Adipose tissue (tissue), 3 donors: ENCODE results near the gene FCGR3A. TPM values are rescaled to one million over a fixed set of nuclear protein-coding genes. Genes with fewer than 3 reads are reported as not detected.
"Not testable (repeated sequence)": the region's sequence is repeated elsewhere in the genome, so short reads cannot be mapped to it uniquely, and the experiment has no call there.

Source experiments
- H3K27ac ChIP-seq: one replicate; pipeline ENCODE4 v1.5.1; 2013; ENCODE audit warnings: low read depth, low read length
- WGBS, 3 donors: extraction: QIAGEN DNeasy Blood & Tissue Kit; methylation state at CpG; one replicate each; pipeline ENCODE4 v1.1.7; 2013; 5-methylcytosine and 5-hydroxymethylcytosine counted together
- polyA plus RNA-seq, 3 donors: library from polyadenylated mRNA; stranded (reverse); fragments of 200-250 nt; gene quantifications; one replicate each; pipeline ENCODE4 v1.2.3, GENCODE V29; 2013
- donor health status: healthy with polysubstance abuse.
- donor health status: Bipolar disorder and iron deficiency.
- donor health status: healthy.

FCGR3A gene
- polyA plus RNA-seq, 3 donors = 6.2 to 40.6 (median 32.5) TPM

- 36 to 52% (median 38%) methylated on average over 4 of the region's 4 CpGs for WGBS, 3 donors
- H3K27ac ChIP-seq = not testable (repeated sequence)
Measured at GRCh38 chr1:161560960-161561715, 11.5 kb upstream of the FCGR3A start.

GRCh38 chr1:161557506-161558450 lies 8.2 kb upstream of the FCGR3A start:
- 49 to 77% (median 72%) methylated on average over 5 of the region's 6 CpGs for WGBS, 3 donors
- H3K27ac ChIP-seq = not testable (repeated sequence)

GRCh38 chr1:161556990-161557389 lies 7.4 kb upstream of the FCGR3A start:
- WGBS, 3 donors = 86 to 95% (median 87%) methylated on average over 1 to 2 of the region's 2 CpGs

GRCh38 chr1:161556143-161556542 lies 6.5 kb upstream of the FCGR3A start:
- not testable (repeated sequence) for H3K27ac ChIP-seq
- WGBS, 3 donors = 52 to 79% (median 58%) methylated on average over 3 of the region's 3 CpGs

More at GRCh38 chr1:161556990-161557389, 7.4 kb upstream of the FCGR3A start:
- H3K27ac ChIP-seq = not testable (repeated sequence)

GRCh38 chr1:161554815-161555417 lies 5.3 kb upstream of the FCGR3A start:
- not testable (repeated sequence) for H3K27ac ChIP-seq
- WGBS, 3 donors = 9 to 55% (median 15%) methylated on average over 1 of the region's 1 CpG

- not testable (repeated sequence) for H3K27ac ChIP-seq
- 55 to 88% (median 67%) methylated on average over 3 of the region's 3 CpGs for WGBS, 3 donors
Measured at GRCh38 chr1:161554340-161554739, 4.7 kb upstream of the FCGR3A start.

- not testable (repeated sequence) for H3K27ac ChIP-seq
- WGBS, 3 donors = 72 to 86% (median 79%) methylated on average over 1 of the region's 2 CpGs
Measured at GRCh38 chr1:161553631-161554030, 4.0 kb upstream of the FCGR3A start.

GRCh38 chr1:161550942-161551341 lies 1.3 kb upstream of the FCGR3A start:
- H3K27ac ChIP-seq = not testable (repeated sequence)
- 88 to 91% (median 89%) methylated on average over 4 to 5 of the region's 5 CpGs for WGBS, 3 donors

GRCh38 chr1:161548749-161549406 lies 740 bp downstream of the FCGR3A start:
- 62 to 79% (median 78%) methylated on average over 1 of the region's 2 CpGs for WGBS, 3 donors
- H3K27ac ChIP-seq = not testable (repeated sequence)

GRCh38 chr1:161547995-161548741 lies 1.4 kb downstream of the FCGR3A start:
- WGBS, 3 donors = 83 to 92% (median 86%) methylated on average over 7 to 8 of the region's 8 CpGs
- not testable (repeated sequence) for H3K27ac ChIP-seq

- H3K27ac ChIP-seq = not testable (repeated sequence)
- WGBS, 3 donors = 64 to 81% (median 64%) methylated on average over 10 of the region's 11 CpGs
Measured at GRCh38 chr1:161545005-161545731, 4.5 kb downstream of the FCGR3A start.

GRCh38 chr1:161543125-161543524 lies 6.5 kb downstream of the FCGR3A start:
- WGBS, 3 donors = 90 to 95% (median 90%) methylated on average over 1 of the region's 1 CpG
- not testable (repeated sequence) for H3K27ac ChIP-seq

- not testable (repeated sequence) for H3K27ac ChIP-seq
- WGBS, 3 donors = 58 to 75% (median 59%) methylated on average over 5 of the region's 5 CpGs
Measured at GRCh38 chr1:161542091-161542559, 7.5 kb downstream of the FCGR3A start.

GRCh38 chr1:161540570-161540960 lies 9.1 kb downstream of the FCGR3A start:
- not testable (repeated sequence) for H3K27ac ChIP-seq
- WGBS, 3 donors = 31 to 48% (median 35%) methylated on average over 10 of the region's 10 CpGs

- 2 to 4% (median 3%) methylated on average over 41 of the region's 41 CpGs for WGBS, 3 donors
- H3K27ac ChIP-seq = not testable (repeated sequence)
Measured at GRCh38 chr1:161539731-161540569, 9.7 kb downstream of the FCGR3A start.

GRCh38 chr1:161538925-161539479 lies 10.6 kb downstream of the FCGR3A start:
- WGBS, 3 donors = 87 to 90% (median 88%) methylated on average over 7 of the region's 7 CpGs
- H3K27ac ChIP-seq = not testable (repeated sequence)
